ENCODE data around the gene PRRC1.
A peak's percentile ranks its signal among the peaks of the same experiment; 100 is the strongest.
"Not testable (repeated sequence)": the region's sequence is repeated elsewhere in the genome, so short reads cannot be mapped to it uniquely, and the experiment has no call there.

Gene PRRC1

DNA sequence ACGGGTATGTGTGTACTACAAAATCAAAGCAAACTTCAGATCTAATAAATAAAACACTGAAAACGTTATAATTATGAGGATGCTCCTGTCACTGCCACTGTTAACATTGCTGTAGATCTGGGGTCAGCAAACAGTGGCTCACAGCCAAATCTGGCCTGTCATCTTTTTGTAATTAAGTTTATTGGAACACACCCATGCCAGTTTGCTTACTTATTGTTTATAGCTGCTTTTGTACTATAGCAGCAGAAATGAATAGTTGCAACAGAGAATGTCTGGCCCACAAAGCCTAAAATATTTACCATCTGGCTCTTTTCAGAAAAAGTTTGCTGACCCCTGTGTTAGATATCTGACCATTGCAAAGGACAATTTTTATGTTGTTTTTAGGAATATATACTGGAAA is 32.1 kb downstream of the PRRC1 start:
- no peak for DNase-seq

DNA sequence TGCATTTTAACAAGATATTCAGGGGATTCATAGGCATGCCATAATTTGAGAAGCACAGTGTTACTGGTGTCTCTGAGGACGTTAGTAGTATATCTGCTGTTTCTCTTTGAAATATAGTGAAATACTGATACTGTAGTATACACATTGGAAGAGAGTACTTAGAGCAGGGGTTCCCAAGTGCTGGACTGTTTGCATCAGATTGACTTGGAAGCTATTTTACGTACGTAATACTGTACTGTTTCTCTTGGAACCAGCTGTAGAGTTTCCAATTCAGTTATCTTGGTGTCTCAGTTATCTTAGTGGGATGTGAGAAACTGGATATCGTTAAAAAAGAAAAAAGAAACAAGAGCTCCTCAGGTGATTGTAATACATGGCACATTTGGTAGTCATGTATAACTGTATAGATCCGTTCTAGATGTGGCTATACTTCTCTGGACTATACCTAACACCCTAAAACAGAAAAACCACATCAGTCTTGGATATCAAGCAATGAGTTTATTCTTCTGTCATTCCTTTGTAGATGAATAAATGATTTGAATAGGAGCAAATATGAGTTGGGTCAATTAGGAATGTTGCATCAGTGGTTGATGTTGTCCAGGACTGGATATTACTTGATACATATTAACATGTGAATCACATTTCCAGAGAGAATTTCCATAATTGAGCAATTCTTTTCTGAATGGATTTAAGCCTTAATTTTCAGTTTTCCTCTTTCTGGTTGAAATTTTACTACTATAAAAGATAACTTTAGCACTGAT is 33.4 kb downstream of the PRRC1 start:
- no peak for DNase-seq

DNA sequence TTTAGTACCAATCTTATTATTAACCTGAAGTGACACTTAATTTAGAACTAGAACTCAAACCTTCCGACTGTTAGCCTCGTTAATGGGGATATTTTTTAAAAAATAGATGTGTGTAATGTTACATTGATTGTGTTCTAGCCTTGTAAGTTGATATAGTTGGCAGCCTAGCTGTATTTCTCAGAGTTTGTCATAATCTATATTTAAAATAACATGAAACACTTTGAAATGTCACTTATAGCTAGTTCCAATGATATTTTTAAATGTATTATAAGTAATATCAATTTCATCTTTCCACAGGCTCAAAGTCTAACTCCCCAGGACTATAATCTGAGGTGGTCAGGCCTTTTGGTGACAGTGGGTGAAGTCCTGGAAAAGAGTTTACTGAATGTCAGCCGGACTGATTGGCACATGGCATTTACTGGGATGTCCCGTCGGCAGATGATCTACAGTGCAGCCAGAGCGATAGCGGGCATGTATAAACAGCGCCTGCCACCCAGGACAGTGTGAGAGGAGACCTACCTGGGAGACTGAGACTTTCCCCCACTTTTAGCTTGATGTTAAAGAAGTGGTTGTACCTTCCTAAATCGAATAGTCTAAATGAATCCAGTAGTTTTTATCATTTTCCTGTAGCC is 34.1 kb downstream of the PRRC1 start:
- DNase-seq = no peak

DNA sequence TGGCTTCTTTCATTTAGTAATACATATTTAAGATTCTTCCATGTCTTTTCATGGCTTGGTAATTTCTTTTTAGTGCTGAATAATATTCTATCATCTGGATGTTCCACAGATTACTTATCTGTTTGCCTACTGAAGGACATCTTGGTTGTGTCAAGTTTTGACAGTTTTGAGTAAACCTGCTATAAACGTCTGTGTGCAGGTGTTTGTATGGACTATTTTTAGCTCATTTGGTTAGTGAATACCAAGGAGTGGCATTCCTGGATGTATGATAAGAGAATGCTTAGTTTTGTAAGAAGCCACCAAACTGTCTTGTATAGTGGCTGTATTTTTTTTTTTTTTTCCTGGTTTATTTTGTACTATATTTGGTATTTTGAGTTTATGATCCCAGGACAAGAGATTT is 38.4 kb downstream of the PRRC1 start:
- no peak for DNase-seq

DNA sequence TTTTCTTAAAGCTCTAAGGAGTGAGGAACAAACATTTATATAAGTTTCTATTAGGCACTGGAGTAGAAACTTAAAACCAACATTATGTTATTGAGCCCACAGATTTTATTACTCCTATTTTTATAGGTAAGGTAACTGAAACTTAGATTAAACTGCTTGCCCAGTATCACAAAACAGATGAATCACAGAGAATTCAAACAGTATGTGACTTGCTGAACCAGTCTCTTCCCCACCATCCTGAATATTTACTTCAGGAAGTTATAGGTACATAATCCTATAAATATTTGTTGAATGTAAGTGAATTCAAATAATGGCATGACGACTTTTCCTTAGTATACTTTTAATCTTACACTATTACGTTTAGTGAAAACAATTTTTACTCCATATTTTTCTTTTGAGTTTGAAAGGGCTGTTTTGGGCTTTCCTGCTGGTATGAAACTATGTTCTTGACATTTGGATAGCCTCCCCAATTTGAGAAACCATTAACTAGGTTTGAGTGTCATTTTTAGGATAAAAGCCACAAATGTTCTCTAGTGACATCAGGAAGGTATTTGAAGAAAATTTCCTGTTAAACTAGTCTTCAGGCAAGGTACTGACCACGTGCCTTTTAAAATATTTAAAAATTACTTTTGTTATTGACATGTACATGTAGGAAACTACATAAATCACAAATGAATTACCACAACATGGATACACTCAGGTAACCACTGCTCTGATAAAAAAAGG is 39.3 kb downstream of the PRRC1 start:
- no peak for DNase-seq

DNA sequence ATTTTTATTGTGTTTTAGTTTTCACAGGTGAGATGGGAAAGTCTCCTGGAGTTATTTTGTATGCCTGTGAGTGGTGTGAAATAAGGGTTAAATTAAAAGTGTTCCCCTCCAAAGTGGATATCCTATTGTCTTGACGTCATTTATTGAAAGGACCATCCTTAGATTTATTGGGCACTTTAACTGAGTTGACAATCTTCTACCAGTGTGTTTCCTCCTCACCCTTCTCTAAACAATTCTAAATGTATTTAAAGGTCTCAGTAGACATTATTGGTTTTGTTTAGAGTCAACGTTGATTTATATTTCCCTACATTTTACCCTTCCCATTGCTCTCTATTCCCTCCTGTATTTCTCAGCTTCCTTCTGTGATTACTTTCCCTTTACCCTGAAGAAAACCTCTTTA is 40.8 kb downstream of the PRRC1 start:
- DNase-seq = no peak

DNA sequence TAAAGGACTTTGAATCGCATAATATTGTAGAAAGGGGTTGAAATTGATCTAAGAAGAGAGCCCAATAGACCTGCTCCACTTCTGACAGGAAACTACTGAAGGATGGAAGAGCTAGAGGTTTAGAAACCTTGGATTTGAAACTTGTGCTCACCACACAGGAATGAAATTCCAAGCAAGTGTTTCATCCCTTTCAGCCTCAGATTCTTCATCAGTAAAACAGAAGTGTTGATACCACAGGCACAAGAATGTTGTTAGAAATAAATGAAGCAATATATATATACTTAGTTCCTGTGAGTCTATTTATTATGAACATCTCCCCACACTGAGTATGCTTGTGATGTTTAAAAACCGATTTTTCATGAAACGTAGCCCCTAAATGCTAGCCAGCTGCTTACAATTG is 43.8 kb downstream of the PRRC1 start:
- DNase-seq = no peak

DNA sequence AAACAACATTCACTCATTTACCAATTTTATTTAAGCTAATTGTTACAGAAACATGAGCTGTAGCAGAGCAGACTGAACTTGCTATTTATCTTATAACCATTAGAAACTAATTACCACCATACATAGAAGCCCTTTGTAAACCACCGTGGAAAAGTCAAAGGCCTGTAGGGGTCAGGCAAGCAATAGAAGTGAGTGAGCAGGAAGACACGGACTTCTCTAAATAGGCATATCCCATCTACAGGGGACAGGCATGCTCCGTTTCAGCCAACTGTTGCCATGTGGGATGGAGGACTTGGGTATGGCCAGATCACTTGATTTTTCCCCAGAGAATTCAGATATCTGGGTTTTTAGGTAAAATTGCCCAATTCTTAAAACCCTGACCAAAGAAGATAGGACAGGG is 44.8 kb downstream of the PRRC1 start:
- no peak for DNase-seq

DNA sequence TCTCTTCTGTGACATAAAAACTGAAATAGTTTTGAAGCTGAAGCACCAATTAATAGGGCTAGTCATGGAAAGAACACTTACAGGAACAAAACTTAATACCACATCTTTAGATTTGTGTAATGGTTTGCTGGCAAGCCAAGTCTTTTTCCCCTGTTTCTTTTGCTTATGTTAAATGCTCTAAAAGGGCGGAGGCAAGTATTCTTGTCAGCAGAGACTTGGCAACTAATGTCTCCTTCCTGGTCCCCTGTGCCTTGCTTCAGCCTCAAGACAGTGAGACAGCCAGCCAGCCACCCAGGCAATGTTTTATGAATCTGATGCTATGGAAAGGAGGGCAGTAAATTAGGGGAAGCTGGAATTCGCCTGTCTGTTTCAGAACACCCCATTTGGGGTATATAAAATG is 45.7 kb downstream of the PRRC1 start:
- DNase-seq = no peak

DNA sequence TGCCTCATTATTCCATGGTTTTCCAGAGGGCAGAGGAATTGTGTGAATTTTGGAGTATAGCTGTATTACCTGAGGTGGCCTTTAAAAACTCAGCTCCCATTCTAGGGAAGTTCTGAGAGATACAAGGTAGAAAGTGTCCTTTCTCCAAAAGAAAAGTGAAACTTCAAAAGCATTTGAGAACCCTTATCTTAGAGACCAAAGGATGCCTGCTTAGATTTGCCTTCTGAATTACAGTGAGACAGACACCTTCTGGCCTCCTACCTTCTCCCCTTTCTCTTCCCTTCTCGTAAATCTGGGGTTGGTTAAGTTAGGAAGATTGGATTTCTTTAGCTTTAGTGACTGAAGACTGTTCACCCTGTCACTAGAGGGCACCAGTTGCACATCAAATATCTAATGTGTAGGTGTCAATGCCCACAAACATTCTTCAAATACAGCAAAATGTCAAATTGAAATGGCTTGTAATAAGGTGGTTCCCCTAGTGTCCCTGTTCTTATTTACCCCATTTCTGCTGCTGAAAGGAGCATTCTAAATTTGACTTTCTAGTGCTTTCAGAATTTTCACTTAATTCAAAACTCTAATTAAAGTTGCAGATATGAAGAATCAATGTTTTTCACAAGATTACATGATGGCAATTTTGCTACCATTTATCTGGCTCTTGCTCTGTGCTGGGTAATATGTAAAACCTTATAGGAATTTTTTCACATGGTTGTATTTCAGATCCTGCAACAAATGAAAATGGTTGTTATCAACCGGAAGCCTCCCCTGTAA is 46.7 kb downstream of the PRRC1 start:
- DNase-seq = peak; percentile 26

DNA sequence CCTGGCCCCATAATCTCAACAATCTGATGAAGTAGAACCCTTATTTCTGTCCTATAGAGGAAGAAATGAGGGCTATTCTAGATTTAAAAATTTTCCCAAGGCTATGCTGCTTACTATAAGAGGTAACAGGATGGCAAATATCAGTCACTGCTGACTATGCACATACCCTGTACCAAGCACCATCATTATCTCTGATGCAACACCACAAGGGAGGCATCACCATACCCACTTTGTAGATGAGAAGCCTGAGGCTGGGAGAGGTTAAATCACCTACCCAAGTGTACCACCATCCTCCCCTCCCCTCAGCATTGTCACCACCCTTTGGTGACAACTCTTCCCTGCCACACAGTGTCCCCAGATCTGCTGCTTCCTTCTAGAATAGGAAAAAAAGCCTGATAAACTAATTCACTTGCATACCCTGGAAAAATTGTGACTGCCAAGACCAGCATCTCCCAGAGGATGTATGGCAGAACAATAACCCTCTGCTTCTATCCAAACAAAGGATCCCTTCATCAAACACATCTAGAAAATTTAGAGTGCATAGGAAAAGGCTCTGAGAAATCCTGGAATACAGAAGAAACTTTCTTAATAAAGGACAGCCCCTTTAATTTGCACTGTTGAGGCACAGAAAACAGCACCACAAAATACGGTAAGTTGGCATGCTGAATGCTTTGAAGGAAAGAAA is 48.3 kb downstream of the PRRC1 start:
- DNase-seq = no peak

DNA sequence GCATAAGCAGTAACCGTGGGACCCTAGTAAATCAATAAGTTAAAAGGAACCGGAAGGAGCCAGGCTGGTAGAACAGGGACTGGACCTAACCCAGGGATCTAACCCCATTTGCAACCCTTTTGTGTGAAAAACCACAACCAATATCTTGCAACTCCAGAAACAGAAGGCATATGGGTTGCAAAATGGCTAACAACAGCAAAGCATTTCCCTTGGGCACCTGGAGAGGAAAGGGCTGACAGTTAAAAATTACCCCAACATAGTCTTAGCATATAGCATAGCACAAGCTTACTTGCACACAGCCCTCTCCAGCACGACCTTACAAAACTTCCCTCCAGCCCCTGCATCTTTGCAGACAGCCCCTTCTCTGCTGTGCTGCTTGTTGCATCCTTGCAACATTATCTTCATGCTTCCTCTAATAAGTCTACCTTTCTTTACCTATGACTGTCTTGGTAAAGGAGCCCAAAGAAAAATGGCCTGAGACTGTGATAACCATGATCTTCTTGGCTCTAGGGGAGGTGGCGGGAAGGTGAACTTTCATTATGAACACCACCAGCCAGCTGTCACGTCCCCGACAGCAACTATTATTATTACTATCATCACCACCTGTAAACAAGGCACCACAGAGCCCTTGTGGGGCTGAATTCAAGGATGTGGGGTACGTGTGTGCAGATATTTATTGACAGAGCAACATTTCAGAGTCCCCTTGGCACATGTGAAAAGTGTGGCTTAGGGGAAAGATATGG is 49.8 kb downstream of the PRRC1 start:
- DNase-seq = no peak

DNA sequence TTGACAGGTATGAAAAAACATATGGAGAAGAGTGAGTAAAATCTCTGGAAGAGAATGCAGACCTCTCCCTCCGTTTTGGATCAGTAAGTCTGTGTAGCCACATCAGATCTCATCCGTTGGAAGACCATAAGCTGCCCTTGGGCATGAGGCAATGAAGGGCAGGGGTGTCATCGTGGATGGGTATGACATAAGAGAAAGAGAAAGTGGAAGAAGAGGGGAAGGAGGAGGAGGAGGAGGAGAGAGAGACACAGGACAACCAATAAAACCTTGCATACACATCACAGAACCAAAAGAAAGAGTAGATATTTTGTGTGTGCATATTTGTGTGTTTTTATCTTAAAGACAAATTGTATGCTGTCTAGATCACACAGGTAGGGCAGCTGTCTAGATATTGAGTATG is 50.7 kb downstream of the PRRC1 start:
- DNase-seq = no peak

DNA sequence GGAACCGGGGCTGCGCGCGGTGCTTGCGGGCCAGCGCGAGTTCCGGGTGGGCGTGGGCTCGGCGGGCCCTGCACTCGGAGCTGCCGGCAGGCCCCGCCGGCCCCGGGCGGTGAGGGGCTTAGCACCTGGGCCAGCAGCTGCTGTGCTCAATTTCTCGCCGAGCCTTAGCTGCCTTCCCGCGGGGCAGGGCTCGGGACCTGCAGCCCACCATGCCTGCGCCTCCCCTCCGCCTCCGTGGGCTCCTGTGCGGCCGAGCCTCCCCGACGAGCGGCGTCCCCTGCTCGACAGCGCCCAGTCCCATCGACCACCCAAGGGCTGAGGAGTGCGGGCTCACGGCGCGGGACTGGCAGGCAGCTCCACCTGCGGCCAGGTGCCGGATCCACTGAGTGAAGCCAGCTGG is 52.0 kb downstream of the PRRC1 start:
- not testable (repeated sequence) for DNase-seq

DNA sequence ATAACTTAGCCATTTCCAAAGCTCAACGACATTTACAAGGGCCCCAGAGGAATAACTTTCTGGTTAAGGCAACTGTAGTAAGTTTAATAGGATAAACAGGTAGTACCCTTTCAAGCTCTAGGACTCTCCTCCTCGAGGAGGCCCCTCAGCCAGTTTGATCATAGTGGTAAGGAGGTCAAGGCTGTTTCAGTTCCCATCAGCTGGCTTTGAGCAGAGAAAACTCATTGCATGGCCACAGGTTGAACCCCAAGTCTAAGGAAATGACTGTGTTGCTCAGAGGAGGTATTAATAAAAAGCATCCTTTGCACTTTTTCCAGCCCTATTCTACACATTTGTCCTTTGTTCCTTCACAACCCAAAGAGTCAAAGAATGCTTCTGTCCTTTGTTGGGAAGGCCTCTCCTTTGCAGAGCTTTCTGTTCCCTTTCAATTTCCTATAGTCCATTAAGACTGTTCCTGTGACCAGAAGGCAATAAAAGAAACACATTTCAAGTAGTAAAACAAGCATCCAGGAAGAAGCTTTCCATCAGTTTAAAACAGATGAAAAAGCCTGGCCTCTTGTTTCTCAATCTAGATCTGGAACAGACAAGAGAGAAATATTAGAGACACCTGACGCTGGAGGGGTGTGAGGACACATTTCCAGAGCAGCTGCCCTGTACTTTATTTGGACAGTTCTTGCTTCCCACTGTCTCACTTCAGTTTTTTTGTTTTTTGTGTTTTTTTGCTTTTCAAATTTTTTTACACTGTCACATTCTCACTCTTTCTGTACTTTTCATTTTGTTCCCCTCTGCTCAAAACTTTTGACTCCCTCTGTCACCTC is 54.1 kb downstream of the PRRC1 start:
- no peak for DNase-seq

DNA sequence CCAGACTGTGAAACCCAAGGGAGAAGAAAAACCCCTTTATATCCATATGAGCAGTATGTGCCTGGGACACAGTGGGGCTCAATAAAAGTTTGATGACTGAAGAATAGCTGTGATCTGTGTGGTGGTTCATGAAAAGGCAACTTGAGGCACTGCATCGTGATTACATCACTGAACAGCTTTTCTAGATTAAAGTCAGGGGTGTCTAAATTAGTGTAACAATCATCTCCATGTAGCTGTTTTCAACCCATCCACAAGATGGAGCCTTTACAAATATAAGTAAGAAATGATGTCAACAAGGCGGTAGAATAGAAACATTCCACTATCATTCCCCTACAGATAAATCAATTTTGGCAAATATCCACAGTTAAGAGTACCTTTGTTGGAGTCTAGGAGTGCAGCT is 55.5 kb downstream of the PRRC1 start:
- DNase-seq = no peak

DNA sequence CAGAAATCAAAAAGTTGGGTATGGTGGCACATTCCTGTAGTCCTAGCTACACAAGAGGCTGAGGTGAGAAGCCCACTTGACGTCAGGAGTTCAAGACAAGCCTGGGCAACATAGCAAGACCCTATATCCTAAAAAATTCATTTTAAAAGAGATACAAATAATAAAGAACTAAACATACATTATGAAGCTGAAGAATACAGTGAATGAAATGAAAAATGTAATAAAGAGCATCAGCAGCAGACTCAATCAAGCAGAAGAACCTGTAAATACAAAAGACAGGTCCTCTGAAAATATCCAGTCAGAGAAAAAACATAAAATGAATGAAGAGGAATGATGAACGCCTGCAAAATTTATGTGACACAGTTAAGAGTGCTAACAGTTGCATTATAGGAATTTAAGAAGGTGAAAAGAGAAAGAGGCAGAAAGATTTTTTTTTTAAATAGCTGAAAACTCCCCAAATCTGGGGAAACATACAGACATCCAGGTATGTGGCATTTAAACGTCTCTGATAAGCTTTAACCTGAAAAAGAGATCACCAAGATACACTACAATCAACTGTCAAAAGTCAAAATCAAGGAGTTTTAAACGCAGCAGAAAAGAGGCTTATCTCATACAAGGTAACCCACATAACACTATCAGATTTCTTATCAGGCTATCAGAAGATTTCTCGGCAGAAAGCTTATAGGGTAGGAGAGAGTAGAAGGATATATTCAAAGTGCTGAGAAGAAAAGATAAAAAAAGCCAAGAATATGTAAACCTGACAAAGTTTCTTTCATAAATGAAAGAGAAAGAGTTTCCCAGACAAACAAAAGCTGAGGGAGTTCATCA is 57.6 kb downstream of the PRRC1 start:
- DNase-seq = no peak

DNA sequence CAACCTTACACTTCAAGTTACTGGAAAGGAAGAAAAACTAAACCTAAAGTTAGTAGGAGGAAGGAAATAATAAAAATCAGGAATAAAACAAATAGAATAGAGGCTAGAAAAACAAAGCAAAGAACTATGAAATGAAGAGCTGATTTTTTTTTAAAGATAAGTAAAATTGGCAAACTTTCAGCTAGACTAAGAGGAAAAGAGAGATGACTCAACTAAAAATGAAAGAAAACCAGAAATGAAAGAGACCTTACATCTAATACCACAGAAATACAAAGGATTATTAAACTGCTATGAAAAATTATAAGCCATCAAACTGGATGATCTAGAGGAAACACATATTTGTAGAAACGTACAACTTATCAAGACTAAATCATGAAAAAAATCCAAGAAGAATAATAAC is 60.0 kb downstream of the PRRC1 start:
- DNase-seq = no peak

DNA sequence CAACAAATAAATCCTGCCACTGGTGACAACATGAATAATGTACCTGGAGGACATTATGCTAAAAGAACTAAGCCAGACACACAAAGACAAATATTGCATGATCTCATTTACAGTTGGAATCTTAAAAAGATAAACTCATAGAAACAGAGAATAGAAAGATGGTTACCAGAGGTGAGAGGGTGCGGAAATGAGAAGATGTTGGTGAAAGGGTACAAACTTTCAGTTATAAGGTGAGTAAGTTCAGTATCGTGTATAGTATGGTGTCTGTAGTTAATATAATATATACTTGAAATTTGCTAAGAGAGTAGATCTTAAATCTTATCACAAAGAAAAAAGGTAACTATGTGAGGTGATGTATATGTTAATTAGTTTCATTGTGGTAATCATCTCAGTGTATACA is 63.3 kb downstream of the PRRC1 start:
- no peak for DNase-seq

DNA sequence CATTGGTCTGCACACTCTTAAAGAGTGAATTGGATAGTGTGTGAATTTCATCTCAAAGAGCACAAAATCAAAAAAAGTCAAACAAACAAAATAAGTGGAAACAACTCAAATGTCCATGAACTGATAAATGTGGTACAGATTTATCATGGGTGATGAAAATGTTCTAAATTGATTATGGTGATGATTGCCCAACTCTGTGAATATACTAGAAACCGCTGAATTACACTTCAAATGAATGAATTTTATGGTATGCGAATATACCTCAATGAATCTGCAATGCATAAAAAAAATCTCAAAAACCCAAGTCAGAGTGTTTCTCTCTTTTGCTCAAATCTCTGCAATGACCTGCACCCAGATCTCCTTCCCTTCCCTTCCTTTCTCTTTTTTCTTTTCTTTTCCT is 64.0 kb downstream of the PRRC1 start:
- DNase-seq = no peak

All from T-helper 9 cell (primary cell).